ENCODE measurements around the gene FBXO11.

- TF ChIP-seq CTCF (IDR thresholded peaks at IDR 0.05) (no peak), POLR2A (IDR thresholded peaks at IDR 0.05) (no peak)
Measured at GRCh38 chr2:47864566-47864965, 41.7 kb downstream of the FBXO11 start.

All from adrenal gland (tissue), 5 donors.